Measurements from ENCODE around the gene ACTA2. TPM values are rescaled to one million over a fixed set of nuclear protein-coding genes. Genes with fewer than 3 reads are reported as not detected.

The ACTA2 gene
- polyA plus RNA-seq, 1 experiment, result 815 TPM

GRCh38 chr10:88916986-88917385, 35.6 kb downstream of the ACTA2 start:
- no peak overlapping the region for H3K27ac ChIP-seq (ENCODE audit: low read depth, low read length)
- ChIA-PET CTCF (interaction anchor here (2.6 to 3.1 kb wide), 2 partner anchors 17 to 81 kb away, joined by 11 to 18 read pairs; no protein-coding TSS in a partner anchor), POLR2A (no interaction called here)
- no peaks in the 10 kb centered on the region for H3K9me3 ChIP-seq (ENCODE audit: control insufficient read depth, insufficient read depth, low read length)
- no peak for DNase-seq (ENCODE audit: low read depth, low spot score)
- H3K27me3 ChIP-seq (ENCODE audit: control insufficient read depth, insufficient read depth, low read length), result no peaks in the 10 kb centered on the region
- no peak overlapping the region for H3K4me3 ChIP-seq (ENCODE audit: low read depth, low read length)
- no peak for TF ChIP-seq CTCF (IDR thresholded peaks at IDR 0.05; ENCODE audit: low read depth, low read length)

GRCh38 chr10:88916231-88916630, 36.3 kb downstream of the ACTA2 start:
- TF ChIP-seq CTCF (IDR thresholded peaks at IDR 0.05; ENCODE audit: low read depth, low read length), result no peak
- H3K27ac ChIP-seq (ENCODE audit: low read depth, low read length), result no peak overlapping the region
- H3K4me3 ChIP-seq (ENCODE audit: low read depth, low read length), result no peak overlapping the region
- no peak for DNase-seq (ENCODE audit: low read depth, low spot score)
- ChIA-PET POLR2A (no interaction called here), CTCF (interaction anchor here (2.6 to 3.1 kb wide), 2 partner anchors 17 to 80 kb away, joined by 11 to 18 read pairs; no protein-coding TSS in a partner anchor)
- no peaks in the 10 kb centered on the region for H3K27me3 ChIP-seq (ENCODE audit: control insufficient read depth, insufficient read depth, low read length)
- H3K9me3 ChIP-seq (ENCODE audit: control insufficient read depth, insufficient read depth, low read length), result no peaks in the 10 kb centered on the region

GRCh38 chr10:88915781-88916180, 36.8 kb downstream of the ACTA2 start:
- ChIA-PET POLR2A (no interaction called here), CTCF (interaction anchor here (2.6 to 3.1 kb wide), 2 partner anchors 18 to 80 kb away, joined by 11 to 18 read pairs; no protein-coding TSS in a partner anchor)
- H3K27me3 ChIP-seq (ENCODE audit: control insufficient read depth, insufficient read depth, low read length), result no peaks in the 10 kb centered on the region
- no peak overlapping the region for H3K27ac ChIP-seq (ENCODE audit: low read depth, low read length)
- no peak for DNase-seq (ENCODE audit: low read depth, low spot score)
- H3K4me3 ChIP-seq (ENCODE audit: low read depth, low read length), result no peak overlapping the region
- H3K9me3 ChIP-seq (ENCODE audit: control insufficient read depth, insufficient read depth, low read length), result no peaks in the 10 kb centered on the region
- no peak for TF ChIP-seq CTCF (IDR thresholded peaks at IDR 0.05; ENCODE audit: low read depth, low read length)

GRCh38 chr10:88913788-88914187, 38.8 kb downstream of the ACTA2 start:
- DNase-seq (ENCODE audit: low read depth, low spot score), result no peak
- Histone ChIP-seq H3K4me3 (ENCODE audit: low read depth, low read length) (no peak overlapping the region), H3K27me3 (ENCODE audit: control insufficient read depth, insufficient read depth, low read length) (no peaks in the 10 kb centered on the region), H3K27ac (ENCODE audit: low read depth, low read length) (no peak overlapping the region), H3K9me3 (ENCODE audit: control insufficient read depth, insufficient read depth, low read length) (no peaks in the 10 kb centered on the region)
- ChIA-PET CTCF (interaction anchor here (0.6 kb wide), 1 partner anchor 19 kb away, joined by 3 read pairs; no protein-coding TSS in a partner anchor), POLR2A (no interaction called here)
- no peak for TF ChIP-seq CTCF (IDR thresholded peaks at IDR 0.05; ENCODE audit: low read depth, low read length)

GRCh38 chr10:88913127-88913526, 39.4 kb downstream of the ACTA2 start:
- DNase-seq (ENCODE audit: low read depth, low spot score), result no peak
- Histone ChIP-seq H3K4me3 (ENCODE audit: low read depth, low read length) (no peak overlapping the region), H3K9me3 (ENCODE audit: control insufficient read depth, insufficient read depth, low read length) (no peaks in the 10 kb centered on the region), H3K27me3 (ENCODE audit: control insufficient read depth, insufficient read depth, low read length) (no peaks in the 10 kb centered on the region), H3K27ac (ENCODE audit: low read depth, low read length) (no peak overlapping the region)
- CTCF ChIA-PET, result no interaction called here
- POLR2A ChIA-PET, result no interaction called here
- TF ChIP-seq CTCF (IDR thresholded peaks at IDR 0.05; ENCODE audit: low read depth, low read length), result no peak
